Lower lobe of right lung (tissue), 2 donors: ENCODE results near the gene TPP2. TPM values are rescaled to one million over a fixed set of nuclear protein-coding genes. Genes with fewer than 3 reads are reported as not detected.

ENCODE experiments used
- ATAC-seq, 2 donors: fragments of 200-7000 bp; cut with Tn5 transposase; one replicate each; pipeline ENCODE4 v1.9.1; 2020 to 2022; ENCODE audit warnings: mild to moderate bottlenecking in 2 of 2, moderate library complexity in 2 of 2
- DNase-seq: peaks from one replicate; pipeline ENCODE4 v3.0.0-alpha.2; 2020
- H3K27ac ChIP-seq: fragments of 200-600 bp; one replicate; pipeline ENCODE4 v1.8.0; 2022
- H3K27me3 ChIP-seq: fragments of 200-600 bp; one replicate; pipeline ENCODE4 v1.8.0; 2022; ENCODE audit warnings: low read depth
- H3K36me3 ChIP-seq: fragments of 200-600 bp; one replicate; pipeline ENCODE4 v1.8.0; 2022; ENCODE audit warnings: mild to moderate bottlenecking
- H3K4me1 ChIP-seq: fragments of 200-600 bp; one replicate; pipeline ENCODE4 v1.8.0; 2022
- H3K4me3 ChIP-seq: fragments of 200-600 bp; one replicate; pipeline ENCODE4 v1.8.0; 2022; ENCODE audit warnings: mild to moderate bottlenecking
- H3K9me3 ChIP-seq: fragments of 200-600 bp; one replicate; pipeline ENCODE4 v1.8.0; 2022
- CTCF ChIP-seq: fragments of 200-600 bp; IDR thresholded peaks from one replicate; pipeline ENCODE4 v1.8.0; 2022; ENCODE audit warnings: antibody characterized with exemption, mild to moderate bottlenecking
- intact Hi-C: fragments of 100-400 bp; cut with DNase I; formaldehyde crosslinking; loops from one replicate; pipeline ENCODE4 v1.11.0; 2022
- total RNA-seq: library from RNA; stranded (reverse); fragmentation: NEBNext Ultra II Directional; extraction: Animal tissue kit (Norgen Biotek cat#: 25700); gene quantifications from one replicate; pipeline ENCODE4 v1.2.1, GENCODE V29; 2021
- donor health status: DM: no; HTN: yes; CAD: no; lungs with severe emphysema.

The TPP2 gene
- total RNA-seq, 1 donor from 2014 or later: 41.7 TPM

- Histone ChIP-seq H3K27ac (no peak overlapping the region), H3K27me3 (no peaks in the 10 kb centered on the region), H3K4me1 (no peaks in the 10 kb centered on the region), H3K4me3 (no peak overlapping the region), H3K9me3 (no peaks in the 10 kb centered on the region), H3K36me3 (peaks cover 92% of the 10 kb centered on the region)
- no peak for TF ChIP-seq CTCF
- intact Hi-C loops: no loop called here
- DNase-seq (no peak), ATAC-seq (no peak)
Measured at GRCh38 chr13:102628559-102628958, 31.8 kb downstream of the TPP2 start.

GRCh38 chr13:102631198-102631597 lies 34.4 kb downstream of the TPP2 start:
- intact Hi-C loops: no loop called here
- no peak for TF ChIP-seq CTCF
- Histone ChIP-seq H3K27me3 (no peaks in the 10 kb centered on the region), H3K27ac (no peak overlapping the region), H3K9me3 (no peaks in the 10 kb centered on the region), H3K36me3 (peaks cover 98% of the 10 kb centered on the region), H3K4me1 (no peaks in the 10 kb centered on the region), H3K4me3 (no peak overlapping the region)
- ATAC-seq (no peak), DNase-seq (no peak)

- Histone ChIP-seq H3K27me3 (no peaks in the 10 kb centered on the region), H3K27ac (no peak overlapping the region), H3K36me3 (peaks cover 97% of the 10 kb centered on the region), H3K4me3 (no peak overlapping the region), H3K4me1 (no peaks in the 10 kb centered on the region), H3K9me3 (no peaks in the 10 kb centered on the region)
- intact Hi-C loops: no loop called here
- no peak for TF ChIP-seq CTCF
- ATAC-seq (no peak), DNase-seq (no peak)
Measured at GRCh38 chr13:102638741-102639140, 42.0 kb downstream of the TPP2 start.

GRCh38 chr13:102642029-102642428 lies 45.2 kb downstream of the TPP2 start:
- peaks cover 97% of the 10 kb centered on the region for H3K36me3 ChIP-seq

GRCh38 chr13:102642475-102642874 lies 45.7 kb downstream of the TPP2 start:
- peaks cover 97% of the 10 kb centered on the region for H3K36me3 ChIP-seq

More at GRCh38 chr13:102642029-102642428, 45.2 kb downstream of the TPP2 start:
- DNase-seq (no peak), ATAC-seq (no peak)
- Histone ChIP-seq H3K4me1 (no peaks in the 10 kb centered on the region), H3K9me3 (no peaks in the 10 kb centered on the region), H3K4me3 (no peak overlapping the region), H3K27ac (no peak overlapping the region), H3K27me3 (no peaks in the 10 kb centered on the region)
- no peak for TF ChIP-seq CTCF
- intact Hi-C loops: no loop called here

More at GRCh38 chr13:102642475-102642874, 45.7 kb downstream of the TPP2 start:
- Histone ChIP-seq H3K27ac (no peak overlapping the region), H3K9me3 (no peaks in the 10 kb centered on the region), H3K27me3 (no peaks in the 10 kb centered on the region), H3K4me3 (no peak overlapping the region), H3K4me1 (no peaks in the 10 kb centered on the region)
- no peak for TF ChIP-seq CTCF
- intact Hi-C loops: no loop called here
- peak; percentile 37 to 82 for ATAC-seq
- DNase-seq: peak; percentile 57
